Testis (tissue), 2 donors: ENCODE measurements around the gene EXOC2.

ENCODE experiments used
- POLR2A ChIP-seq: fragments of 450-650 bp; IDR thresholded peaks from one replicate; pipeline ENCODE4 v1.6.1; 2017; ENCODE audit warnings: antibody characterized with exemption, mild to moderate bottlenecking, moderate library complexity
- TF ChIP-seq, protein P1 (sequence below), 3 experiments: fragments of 450-650 bp in 2 of 3; fragments of 200-600 bp in 1 of 3; sonication (generic) in 1 of 3; IDR thresholded peaks; one replicate each; pipeline ENCODE4 v1.5.1; 2016 to 2019; ENCODE audit warnings: antibody characterized with exemption in 3 of 3, mild to moderate bottlenecking in 2 of 3, moderate library complexity in 1 of 3

- TF ChIP-seq, protein P1, sequence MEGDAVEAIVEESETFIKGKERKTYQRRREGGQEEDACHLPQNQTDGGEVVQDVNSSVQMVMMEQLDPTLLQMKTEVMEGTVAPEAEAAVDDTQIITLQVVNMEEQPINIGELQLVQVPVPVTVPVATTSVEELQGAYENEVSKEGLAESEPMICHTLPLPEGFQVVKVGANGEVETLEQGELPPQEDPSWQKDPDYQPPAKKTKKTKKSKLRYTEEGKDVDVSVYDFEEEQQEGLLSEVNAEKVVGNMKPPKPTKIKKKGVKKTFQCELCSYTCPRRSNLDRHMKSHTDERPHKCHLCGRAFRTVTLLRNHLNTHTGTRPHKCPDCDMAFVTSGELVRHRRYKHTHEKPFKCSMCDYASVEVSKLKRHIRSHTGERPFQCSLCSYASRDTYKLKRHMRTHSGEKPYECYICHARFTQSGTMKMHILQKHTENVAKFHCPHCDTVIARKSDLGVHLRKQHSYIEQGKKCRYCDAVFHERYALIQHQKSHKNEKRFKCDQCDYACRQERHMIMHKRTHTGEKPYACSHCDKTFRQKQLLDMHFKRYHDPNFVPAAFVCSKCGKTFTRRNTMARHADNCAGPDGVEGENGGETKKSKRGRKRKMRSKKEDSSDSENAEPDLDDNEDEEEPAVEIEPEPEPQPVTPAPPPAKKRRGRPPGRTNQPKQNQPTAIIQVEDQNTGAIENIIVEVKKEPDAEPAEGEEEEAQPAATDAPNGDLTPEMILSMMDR (IDR thresholded peaks at IDR 0.05): no peak
- no peak for TF ChIP-seq POLR2A
Observed at GRCh38 chr6:448296-449056, 244.5 kb downstream of the EXOC2 start.
